GM21737 (cell line): ENCODE data around the gene ARL4C.

ENCODE experiments used
- ATAC-seq: cut with Tn5 transposase; IDR thresholded peaks from one replicate; pipeline ENCODE4 v1.9.1; 2021; ENCODE audit warnings: mild to moderate bottlenecking, moderate library complexity; ENCODE audit not compliant: unreplicated experiment

The ARL4C gene

DNA sequence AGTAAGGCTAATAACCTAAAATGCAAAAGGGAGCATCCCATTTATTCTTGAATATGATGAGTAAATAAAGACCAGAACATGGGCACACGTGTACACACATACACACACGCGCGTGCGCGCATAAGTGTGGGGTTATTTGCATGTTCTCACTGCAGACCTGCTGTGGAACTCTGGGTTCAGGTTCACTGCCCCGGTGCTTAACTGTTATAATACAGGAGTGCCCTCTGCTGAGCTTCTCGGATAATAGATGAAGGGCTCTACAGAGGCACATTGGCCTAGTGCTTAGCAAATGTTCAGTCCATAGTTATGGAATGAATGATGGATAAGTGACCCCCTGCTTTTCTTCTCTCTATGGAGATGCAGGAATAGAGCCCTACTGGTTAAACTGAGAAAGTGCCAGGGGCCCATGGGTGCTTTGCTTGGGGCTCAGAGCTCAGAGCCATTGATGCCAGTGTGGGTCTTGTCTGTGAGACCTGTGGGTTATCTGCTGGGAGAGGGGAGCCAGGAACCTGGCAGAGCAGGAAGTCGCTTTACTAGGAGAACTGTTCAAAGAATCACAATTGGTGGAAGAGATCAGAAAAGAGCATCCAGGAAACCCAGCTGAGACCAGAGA is 3.6 kb upstream of the ARL4C start:
- ATAC-seq = no peak

DNA sequence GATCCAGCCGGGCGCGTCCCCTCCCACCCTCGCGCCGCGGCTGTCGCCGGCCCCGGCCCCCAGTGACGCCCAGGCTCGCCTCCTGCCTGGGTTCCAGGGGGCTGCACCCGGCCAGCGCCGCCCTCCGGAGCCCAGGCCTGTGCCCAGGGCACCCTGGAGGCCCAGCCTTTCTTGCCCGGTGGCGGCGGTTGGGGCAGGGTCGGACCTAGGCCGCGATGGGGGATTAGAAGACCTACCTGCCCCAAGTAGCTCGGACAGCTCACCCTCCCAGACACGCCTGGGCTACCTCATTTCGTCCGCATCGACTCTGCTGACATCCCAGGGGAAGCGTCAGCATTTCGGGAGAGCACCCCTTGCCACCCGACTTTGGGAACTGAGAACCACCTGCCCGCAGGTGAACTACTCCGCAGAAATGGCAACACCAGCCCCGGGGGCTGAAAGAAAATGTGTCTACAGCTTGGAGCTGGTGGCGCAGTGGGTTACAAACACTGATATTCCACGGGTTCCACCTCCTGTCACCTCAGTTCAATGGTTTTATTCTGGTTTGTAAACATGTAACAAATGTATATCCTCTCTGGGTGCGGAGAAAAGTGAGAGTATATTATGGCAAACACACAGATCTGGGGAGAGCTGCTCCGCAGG is 834 bp upstream of the ARL4C start:
- no peak for ATAC-seq

DNA sequence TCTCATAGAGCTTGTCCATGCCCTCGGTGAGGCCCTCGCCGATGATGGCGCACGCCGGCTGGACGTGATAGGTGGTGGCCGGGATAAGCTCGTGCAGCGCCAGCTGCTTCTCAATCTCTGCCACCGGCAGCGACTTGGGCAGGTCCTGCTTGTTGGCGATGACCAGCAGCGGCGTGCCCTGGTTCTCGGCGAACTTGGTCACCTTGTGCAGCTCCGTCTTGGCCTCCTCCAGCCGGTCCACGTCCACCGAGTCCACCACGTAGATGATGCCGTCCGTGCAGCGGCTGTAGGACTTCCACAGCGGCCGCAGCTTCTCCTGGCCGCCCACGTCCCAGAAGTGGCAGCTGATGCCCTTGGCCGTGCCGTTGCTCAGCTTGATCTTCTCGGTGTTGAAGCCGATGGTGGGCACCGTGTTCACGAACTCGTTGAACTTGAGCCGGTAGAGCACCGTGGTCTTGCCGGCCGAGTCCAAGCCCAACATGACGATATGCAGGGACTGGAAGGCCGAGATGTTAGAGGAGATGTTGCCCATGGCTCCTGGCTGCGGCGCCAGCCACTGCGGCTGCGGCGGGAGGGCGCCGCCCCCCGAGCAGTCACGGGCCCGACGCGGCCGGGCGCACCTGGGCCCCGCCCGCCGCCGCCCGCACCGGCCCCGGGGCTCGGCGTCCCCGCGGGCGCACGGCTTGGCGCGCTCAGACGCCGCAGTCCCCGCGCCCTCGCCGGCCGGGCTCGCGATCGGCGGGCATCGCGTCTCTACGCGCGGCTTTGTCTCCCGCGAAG is 636 bp downstream of the ARL4C start:
- peak; percentile 50 for ATAC-seq

DNA sequence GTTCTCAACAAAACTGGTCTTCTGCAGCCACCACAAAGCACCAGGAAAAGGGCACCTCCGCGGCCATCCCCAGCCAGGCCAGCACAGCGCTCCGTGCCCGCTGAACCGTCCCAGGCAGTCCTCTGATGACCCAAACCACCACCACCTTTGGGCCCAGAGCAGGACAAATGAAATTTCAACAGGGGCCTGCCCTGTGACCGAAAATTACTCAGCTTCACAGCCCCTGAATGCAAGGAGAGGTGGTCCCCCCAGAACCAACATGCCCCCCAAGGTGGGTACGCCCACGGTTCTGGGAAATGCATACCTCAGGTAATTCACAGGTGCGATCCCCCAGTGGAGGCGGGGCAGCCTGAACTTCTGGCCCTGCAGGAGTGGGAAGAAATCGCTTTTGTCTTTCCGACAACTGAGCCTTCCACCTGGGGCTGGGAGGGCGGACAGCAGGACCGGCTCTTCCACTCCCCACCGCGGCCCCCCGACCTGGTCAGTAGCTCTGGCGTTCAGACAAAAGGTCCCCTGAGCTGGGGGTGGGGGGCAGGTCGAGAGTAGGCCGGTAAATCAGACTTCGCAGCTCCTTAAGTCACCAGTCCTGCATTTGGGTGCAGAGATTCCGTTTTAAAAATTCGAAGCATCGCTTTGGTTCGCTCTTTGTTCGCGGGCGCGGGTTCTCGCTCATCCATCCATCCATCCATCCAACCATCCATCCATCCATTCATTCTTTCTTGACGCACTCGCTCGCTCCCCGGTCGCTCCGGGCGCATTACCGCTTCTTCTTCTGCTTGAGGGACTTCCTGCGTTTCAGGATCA is 1.4 kb downstream of the ARL4C start:
- no peak for ATAC-seq

DNA sequence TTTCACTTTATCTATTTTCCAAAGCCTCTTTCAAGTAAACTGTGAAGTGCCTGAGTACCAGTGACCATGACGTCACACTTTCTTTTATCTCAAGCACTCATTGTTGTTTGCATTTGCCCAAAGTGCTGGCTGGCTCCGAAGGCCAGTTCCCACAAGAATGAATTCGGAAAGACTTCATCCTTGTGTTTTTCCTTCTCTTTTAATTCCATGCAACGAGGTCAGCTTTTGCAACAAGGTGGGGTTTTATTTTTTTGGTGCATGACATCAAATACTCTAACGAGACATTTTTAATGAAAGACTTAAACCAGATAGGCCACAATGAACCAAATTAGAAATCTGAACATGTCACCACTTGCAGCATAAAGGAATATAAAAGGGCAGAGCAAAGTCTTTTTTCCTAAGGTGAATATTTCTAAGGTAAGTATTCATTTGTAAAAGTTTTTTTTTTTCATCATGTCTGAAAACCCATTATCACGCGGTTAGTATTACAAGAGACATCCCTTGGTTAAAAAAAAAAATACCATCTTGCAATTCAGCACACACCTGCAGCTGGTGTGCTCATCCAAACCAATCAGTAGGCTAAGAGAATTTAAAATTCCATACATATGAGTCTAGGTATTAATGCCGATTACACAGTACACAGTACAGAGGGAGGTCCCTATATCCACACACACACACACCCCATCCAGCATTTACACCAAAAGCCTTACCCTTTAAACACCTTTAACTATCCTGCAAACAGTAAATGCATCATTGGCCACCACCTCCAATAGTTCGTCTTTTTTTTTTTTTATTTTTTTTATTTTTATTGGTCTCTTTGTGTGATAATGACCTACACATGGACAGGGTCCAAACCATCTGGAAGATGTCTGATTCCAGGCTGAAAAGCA is 2.3 kb downstream of the ARL4C start:
- ATAC-seq = no peak

DNA sequence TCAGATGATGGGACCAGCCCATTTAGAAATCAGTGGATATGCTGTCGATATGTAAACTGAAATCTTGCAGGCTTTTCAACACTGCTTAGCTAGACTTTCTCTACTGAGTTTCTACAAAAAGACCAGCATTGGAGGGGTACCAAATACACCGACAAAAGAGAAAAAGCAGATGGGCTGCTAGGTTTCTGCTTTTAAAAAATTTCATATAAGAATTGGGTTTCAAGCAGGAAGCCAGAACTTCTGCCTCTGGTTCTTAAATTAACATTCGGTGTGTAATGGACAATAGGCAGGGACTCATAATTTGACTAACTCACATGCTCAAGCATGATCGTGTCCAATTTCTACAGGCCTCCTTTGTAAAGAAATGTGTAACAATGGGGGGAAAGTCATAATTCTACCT is 3.1 kb downstream of the ARL4C start:
- no peak for ATAC-seq

DNA sequence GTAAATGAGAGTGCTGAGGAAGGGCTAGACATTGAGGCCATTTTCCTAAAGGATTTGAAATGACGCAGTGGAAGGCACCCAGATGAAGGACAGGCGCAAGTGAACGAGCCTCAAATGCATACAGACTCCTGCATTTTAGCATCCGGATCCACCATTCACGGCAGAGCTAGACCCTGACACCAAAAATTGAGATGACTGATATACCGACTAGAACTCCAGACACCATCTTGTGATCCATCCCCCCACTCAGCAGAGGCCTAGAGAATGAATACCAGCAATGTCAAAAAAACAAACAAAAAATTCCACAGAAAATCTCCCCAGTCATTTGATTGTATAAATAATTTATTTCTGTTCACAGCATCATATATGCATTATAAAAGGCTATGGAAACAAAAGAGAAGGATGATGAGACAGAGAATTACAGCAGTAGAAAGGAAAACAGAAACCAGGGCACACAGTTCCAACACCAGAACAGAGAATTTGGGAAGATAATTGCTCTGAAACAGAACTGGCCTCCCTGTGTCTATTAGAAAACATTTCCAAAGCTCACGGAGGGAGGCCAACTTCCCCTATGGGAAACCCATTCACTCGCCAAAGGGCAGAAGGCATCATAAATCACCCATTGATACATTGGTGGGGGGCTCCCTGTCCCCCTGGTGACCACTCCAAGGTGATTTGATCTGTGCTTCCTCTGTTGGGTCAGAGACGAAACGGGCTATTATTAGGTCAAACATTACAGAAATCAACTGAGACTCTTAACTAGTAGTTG is 4.0 kb downstream of the ARL4C start:
- no peak for ATAC-seq

DNA sequence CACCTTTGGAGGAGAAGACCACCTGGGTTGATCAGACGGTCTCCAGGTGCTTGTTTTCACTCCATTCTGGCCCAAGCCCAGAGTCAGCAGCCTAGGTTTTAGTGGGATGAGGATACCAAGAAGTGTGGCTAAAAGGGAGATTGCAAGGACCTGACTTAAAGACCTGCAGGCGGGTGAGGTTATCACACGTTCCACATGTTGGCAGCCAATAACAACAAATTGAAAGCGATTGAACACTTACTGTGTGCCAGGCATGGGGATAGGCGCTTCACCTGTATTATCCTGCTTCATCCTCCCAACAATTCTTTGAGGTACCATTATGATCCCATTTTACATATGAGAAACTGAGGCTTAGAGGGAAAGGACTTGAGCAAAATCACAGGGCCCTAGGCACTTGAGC is 5.0 kb downstream of the ARL4C start:
- no peak for ATAC-seq

DNA sequence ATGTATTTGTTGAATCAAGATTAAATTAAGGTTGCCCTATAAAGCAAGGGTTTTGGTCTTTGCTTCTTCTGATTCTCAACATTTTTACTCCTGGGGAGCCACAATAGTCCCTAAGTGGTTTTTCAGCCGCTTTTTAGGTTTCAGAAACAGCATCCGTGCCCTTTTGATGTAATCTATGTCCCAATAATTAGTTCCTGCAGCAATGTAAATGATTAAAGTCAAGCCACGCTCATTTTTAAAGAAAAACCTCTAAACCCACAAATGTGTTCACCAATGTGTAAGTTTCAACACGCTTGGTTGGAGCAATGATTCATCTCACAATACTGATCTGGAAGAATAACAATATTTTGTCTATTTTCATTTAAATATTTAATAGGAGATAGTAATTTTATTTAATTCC is 5.6 kb downstream of the ARL4C start:
- ATAC-seq = no peak

DNA sequence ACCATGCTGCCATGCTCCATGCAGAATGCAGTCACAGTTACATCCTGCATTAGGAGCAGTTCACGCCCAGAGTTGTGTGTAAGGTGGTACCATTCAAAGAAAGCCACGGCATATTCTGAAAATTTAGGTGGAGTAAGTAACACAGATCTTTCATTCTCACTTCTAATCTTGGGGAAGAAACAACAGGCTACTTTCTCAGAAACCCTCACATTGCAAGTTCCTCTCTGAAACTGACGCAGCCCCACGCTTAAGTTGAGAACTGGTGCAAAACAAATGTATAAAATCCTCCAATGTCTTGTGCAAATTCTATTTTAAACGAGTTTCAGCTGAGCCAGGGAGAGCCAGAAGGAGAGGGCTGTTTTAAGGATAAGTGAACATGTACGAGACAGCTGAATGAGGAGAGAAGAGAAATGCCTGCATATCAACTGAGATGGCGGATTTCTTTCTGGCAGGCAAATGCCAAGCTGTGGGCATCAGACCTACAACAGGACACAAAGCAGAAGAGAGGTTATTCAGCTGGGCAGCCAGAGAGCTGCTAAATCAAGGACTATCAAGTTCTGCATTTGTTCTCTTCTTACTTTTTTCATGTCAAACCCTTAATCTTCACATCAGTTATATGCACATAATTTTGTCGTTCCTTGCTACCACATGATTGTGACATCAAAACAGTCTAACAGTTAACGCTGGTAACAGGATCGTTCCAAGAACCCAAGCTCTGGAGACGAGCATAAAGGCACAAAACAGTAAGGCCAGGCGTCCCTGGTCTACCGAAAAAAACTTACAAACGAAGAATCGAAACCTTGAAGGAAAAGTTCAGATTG is 6.4 kb downstream of the ARL4C start:
- no peak for ATAC-seq

DNA sequence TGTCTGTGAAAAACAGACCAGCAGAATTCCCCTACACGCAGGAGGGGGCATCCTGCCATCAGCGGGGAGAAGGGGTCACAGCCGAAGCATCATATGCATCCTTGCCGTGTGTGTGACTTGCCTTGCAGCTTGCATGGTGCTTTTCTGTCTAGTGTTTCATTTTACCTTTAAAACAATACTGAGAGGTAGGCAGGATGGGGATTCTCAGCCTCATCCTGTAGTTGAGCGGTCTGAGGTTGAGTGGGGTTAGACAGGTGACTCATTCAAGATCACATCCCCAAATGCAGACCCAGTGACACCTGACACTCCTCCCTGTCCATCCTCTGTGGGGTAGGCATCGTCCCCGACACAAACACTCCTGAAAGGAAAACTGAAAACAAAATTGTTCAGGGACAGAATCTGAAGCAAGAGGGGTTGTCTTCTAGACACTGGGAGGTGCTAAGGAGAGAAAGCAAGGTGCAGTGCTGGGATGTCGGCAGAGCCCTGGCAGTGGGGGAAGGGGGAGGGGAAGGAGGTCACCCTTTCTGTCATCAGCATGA is 7.9 kb downstream of the ARL4C start:
- ATAC-seq = peak; percentile 63

DNA sequence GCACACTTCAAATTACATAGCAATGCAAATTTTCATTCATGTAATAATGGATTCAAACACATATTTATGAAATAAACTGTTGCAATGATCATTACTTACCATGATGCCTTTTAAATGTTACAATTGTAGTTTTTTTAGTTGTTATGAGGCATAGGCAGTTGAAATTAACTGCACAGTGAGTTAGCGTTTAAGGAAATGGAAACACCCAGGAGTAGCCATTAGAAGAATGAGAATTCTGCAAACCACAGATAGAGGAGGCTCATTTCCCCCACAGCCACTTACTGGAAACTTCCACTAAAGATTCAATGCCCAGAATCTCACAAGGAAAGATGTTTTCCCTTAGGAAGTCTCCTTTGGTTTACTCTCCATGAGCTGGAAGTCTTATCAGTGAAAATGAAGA is 8.4 kb downstream of the ARL4C start:
- ATAC-seq = no peak

DNA sequence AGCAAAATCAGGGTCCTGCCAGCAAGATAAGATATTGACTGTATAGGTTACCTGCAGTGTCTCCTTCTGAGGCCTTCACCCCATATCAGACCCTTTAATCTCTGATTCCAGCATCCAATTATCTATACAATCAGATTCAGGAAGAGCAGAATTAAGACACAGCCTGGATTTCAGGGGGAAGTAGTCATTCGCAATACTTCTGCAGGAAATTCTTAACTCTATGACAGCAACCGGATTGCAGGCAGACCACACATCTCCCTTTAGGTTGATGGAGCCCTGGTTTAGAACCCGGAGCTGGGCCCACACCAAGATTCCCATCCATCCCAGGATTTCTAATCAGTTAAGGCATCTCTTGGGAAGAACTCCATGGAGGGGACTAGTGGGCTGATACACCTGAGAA is 9.5 kb downstream of the ARL4C start:
- ATAC-seq = no peak

DNA sequence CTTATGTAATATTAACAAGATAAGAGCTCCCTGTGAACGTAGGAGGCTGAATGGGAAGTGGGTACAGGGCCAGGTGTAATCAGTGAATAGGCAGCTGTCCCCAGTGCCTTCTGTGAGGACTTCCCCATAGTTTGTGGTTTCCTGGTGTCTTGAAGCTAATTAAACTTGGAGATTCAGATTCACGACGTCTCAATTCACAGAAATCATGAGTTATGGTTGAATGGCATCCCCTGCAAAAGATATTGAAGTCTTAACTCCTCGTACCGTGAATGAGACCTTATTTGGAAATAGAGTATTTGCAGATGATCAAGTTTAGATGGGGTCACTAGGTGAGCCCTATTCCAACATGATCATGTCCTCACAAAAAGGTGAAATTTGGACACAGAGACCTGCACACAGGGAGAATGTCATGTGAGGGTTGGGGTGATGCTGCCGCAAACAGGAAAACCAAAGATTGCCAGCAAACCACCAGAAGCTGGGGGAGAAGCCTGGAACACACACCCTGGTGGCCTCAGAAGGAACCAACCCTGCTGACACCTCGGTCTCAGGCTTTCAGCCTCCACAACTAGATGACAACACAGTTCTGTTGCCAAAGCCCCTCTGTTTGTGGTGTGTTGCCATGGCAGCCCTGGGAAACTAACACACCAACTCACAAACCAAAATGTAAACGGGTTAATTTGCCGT is 13.2 kb downstream of the ARL4C start:
- ATAC-seq = peak; percentile 55

DNA sequence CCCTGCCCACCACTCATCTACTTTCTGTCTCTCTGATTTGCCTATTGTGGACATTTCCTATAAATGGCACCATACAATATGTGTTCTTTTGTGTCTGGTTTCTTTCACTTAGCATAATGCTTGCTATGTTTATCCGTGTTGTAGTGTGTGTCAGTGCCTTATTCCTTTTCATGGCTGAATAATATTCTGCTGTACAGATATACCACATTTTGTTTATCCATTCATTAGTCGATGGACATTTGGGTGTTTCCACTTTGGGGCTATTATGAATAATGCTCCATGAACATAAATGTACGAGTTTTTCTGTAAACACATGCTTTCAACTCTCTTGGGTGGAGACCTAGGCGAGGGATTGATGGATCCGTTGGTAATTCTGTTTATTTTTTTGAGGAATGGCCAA is 15.6 kb downstream of the ARL4C start:
- no peak for ATAC-seq

DNA sequence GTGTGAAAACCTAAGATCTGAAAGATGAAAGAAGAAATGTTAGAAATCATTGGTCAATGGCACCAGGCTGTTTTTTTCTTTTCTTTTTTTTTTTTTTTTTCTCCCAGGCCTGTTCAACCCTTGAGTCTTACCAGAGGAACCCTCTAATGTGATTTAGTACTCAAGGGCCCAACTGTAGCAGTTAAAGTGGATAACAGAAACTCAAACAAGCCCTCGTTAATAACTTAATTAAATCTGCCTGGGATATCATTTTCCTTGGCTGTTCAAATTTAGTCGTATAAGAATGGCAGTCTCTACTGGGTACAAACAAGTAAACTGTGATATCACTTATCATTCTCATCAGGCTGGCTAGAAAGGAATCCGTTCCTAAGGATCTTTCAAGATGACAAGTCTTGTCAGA is 16.5 kb downstream of the ARL4C start:
- no peak for ATAC-seq

DNA sequence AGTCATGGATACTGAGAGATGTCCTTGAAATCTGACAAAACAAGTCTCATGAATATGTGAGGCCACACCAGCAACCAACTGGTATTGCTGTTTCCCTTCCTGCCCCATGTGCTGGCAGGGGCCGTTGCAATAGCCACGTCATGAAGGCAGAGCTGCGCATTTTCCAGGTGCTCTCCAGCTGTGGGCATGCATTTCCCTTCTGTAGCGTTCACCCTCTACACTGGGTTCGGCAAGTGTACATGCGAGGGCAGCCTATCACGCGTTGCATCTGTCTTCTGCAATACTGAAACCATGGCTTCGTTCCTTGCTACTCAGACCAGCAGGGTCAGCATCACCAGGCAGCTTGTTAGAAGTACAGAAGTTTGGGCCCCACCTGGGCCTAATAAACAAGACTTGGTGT is 17.4 kb downstream of the ARL4C start:
- ATAC-seq = no peak
